ENCODE measurements around the gene FIBP.

GRCh38 chr11:65868076-65868667, 20.1 kb downstream of the FIBP start:
- TF ChIP-seq CTCF (IDR thresholded peaks at IDR 0.05; ENCODE audit: extremely low read depth in 1 of 2, insufficient read depth in 1 of 2, low read depth in 1 of 2, low read length in 2 of 2) (no peak), POLR2AphosphoS5 (IDR thresholded peaks at IDR 0.05; ENCODE audit: insufficient read depth, low read depth, low read length) (peak; percentile 30), EZH2 (IDR thresholded peaks at IDR 0.05; ENCODE audit: borderline replicate concordance, low read depth, low read length, severe bottlenecking) (no peak), POLR2A (IDR thresholded peaks at IDR 0.05; ENCODE audit: low read depth, low read length) (no peak), FOS (IDR thresholded peaks at IDR 0.05; ENCODE audit: borderline replicate concordance, insufficient read depth, low read length) (no peak), JUN (IDR thresholded peaks at IDR 0.05; ENCODE audit: borderline replicate concordance, insufficient read depth, insufficient read length, low read depth) (no peak), MYC (IDR thresholded peaks at IDR 0.05; ENCODE audit: low read depth, low read length) (no peak), GATA2 (IDR thresholded peaks at IDR 0.05; ENCODE audit: insufficient read depth, insufficient read length, low read depth, low read length) (no peak)
- TF ChIP-seq, protein P1, sequence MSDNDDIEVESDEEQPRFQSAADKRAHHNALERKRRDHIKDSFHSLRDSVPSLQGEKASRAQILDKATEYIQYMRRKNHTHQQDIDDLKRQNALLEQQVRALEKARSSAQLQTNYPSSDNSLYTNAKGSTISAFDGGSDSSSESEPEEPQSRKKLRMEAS (IDR thresholded peaks at IDR 0.05; ENCODE audit: insufficient read depth, insufficient read length) = no peak
